Measurements from ENCODE around the gene PSD.
A peak's percentile ranks its signal among the peaks of the same experiment; 100 is the strongest.

The PSD gene

GRCh38 chr10:102410429-102411073, 8.0 kb downstream of the PSD start:
- peaks cover 71% of the 10 kb centered on the region for H3K27me3 ChIP-seq (ENCODE audit: control insufficient read depth, insufficient read depth, low read length, poor library complexity, severe bottlenecking)
- H3K36me3 ChIP-seq (ENCODE audit: control insufficient read depth, insufficient read depth, low read length) = no peaks in the 10 kb centered on the region
- H3K4me1 ChIP-seq (ENCODE audit: control insufficient read depth, insufficient read depth, low read length) = peaks cover 63% of the 10 kb centered on the region
- peak overlapping the region; percentile 31 for H3K4me3 ChIP-seq (ENCODE audit: insufficient read depth, low read depth, low read length)
- WGBS, 2 experiments = 6 to 8% methylated on average over 48 of the region's 48 CpGs
- H3K9me3 ChIP-seq (ENCODE audit: control insufficient read depth, low read length) = no peaks in the 10 kb centered on the region
- no peak overlapping the region for H3K27ac ChIP-seq (ENCODE audit: insufficient read depth, low read depth, low read length, poor library complexity, severe bottlenecking)

DNA sequence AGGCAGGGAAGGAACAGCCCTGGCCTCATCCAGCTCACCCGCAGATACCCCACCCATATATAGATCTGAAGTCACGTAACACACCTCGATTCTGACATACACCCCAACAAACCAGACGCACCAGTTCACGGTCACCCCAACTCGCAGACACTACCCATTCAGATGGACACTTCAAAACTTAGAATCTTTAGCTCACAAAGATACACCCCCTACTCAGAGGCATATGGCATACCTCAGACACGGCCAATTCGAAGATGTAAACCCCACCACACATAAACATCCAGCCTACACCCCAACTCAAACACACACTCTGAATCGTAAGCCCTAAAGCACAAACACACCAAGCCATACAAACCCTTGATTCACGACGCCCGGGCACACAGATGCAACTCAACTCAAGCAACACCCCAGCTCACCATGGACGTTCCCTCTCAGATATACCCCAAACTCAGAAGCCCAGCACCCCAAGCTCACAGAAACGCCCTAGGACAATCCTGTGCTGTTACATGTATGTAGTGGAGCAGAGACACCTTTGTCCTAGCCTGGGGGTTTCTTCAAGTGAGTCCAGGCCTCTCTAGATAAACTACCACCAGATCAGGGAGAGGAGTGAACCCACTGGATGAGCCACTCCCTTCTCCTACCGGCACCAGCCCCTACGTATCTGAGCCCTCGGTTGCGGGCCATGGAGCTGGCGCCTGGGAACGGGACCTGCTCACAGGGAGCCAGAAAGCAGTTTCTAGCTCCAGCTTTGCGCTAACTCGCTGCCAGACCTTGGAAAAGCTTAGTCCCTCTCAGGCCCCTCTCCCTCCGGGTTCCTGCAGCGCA, 8.8 kb downstream of the PSD start:
- peaks cover 71% of the 10 kb centered on the region for H3K27me3 ChIP-seq (ENCODE audit: control insufficient read depth, insufficient read depth, low read length, poor library complexity, severe bottlenecking)
- H3K9me3 ChIP-seq (ENCODE audit: control insufficient read depth, low read length) = no peaks in the 10 kb centered on the region
- H3K4me3 ChIP-seq (ENCODE audit: insufficient read depth, low read depth, low read length) = peak overlapping the region; percentile 31
- H3K4me1 ChIP-seq (ENCODE audit: control insufficient read depth, insufficient read depth, low read length) = peaks cover 56% of the 10 kb centered on the region
- no peak overlapping the region for H3K27ac ChIP-seq (ENCODE audit: insufficient read depth, low read depth, low read length, poor library complexity, severe bottlenecking)
- no peaks in the 10 kb centered on the region for H3K36me3 ChIP-seq (ENCODE audit: control insufficient read depth, insufficient read depth, low read length)
- 42 to 44% methylated on average over 24 of the region's 24 CpGs for WGBS, 2 experiments

- H3K27me3 ChIP-seq (ENCODE audit: control insufficient read depth, insufficient read depth, low read length, poor library complexity, severe bottlenecking) = peaks cover 71% of the 10 kb centered on the region
- H3K27ac ChIP-seq (ENCODE audit: insufficient read depth, low read depth, low read length, poor library complexity, severe bottlenecking) = no peak overlapping the region
- H3K4me3 ChIP-seq (ENCODE audit: insufficient read depth, low read depth, low read length) = peak overlapping the region; percentile 37
- WGBS, 2 experiments = 1% methylated on average over 103 of the region's 103 CpGs
- H3K9me3 ChIP-seq (ENCODE audit: control insufficient read depth, low read length) = no peaks in the 10 kb centered on the region
- no peaks in the 10 kb centered on the region for H3K36me3 ChIP-seq (ENCODE audit: control insufficient read depth, insufficient read depth, low read length)
- H3K4me1 ChIP-seq (ENCODE audit: control insufficient read depth, insufficient read depth, low read length) = peaks cover 48% of the 10 kb centered on the region
Observed at GRCh38 chr10:102408728-102409603, 9.6 kb downstream of the PSD start.

DNA sequence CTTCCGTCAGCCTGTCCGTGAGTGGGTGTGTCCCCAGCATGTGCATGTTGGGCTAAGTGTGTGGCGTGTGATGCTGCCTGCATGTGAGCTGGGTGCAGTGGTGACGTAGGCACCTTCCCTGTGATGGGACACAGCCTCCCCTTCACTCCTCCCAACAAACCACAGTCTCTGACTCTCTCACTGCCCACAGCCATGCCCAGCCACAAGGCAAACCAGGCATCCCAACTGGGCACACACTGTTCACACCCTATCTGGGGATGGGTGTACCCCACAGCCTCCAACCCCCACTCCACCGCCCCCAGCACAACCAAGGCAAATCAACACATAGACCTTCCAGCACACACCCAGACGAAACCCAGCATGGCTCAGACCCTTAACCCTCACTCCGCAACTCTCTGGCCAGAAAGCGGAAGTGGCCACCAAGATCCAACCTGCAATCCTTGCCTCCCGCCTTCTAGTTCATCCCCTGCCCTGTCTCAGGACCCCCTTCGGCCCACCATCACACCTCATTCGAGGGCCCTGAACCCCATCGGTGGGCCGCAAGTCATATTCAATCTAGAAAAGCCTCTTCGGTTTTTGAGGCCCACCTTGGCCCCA, 10.4 kb downstream of the PSD start:
- H3K27ac ChIP-seq (ENCODE audit: insufficient read depth, low read depth, low read length, poor library complexity, severe bottlenecking) = no peak overlapping the region
- peaks cover 71% of the 10 kb centered on the region for H3K27me3 ChIP-seq (ENCODE audit: control insufficient read depth, insufficient read depth, low read length, poor library complexity, severe bottlenecking)
- no peaks in the 10 kb centered on the region for H3K9me3 ChIP-seq (ENCODE audit: control insufficient read depth, low read length)
- H3K4me1 ChIP-seq (ENCODE audit: control insufficient read depth, insufficient read depth, low read length) = peaks cover 40% of the 10 kb centered on the region
- no peaks in the 10 kb centered on the region for H3K36me3 ChIP-seq (ENCODE audit: control insufficient read depth, insufficient read depth, low read length)
- 74 to 77% methylated on average over 14 of the region's 14 CpGs for WGBS, 2 experiments
- H3K4me3 ChIP-seq (ENCODE audit: insufficient read depth, low read depth, low read length) = peak overlapping the region; percentile 37

DNA sequence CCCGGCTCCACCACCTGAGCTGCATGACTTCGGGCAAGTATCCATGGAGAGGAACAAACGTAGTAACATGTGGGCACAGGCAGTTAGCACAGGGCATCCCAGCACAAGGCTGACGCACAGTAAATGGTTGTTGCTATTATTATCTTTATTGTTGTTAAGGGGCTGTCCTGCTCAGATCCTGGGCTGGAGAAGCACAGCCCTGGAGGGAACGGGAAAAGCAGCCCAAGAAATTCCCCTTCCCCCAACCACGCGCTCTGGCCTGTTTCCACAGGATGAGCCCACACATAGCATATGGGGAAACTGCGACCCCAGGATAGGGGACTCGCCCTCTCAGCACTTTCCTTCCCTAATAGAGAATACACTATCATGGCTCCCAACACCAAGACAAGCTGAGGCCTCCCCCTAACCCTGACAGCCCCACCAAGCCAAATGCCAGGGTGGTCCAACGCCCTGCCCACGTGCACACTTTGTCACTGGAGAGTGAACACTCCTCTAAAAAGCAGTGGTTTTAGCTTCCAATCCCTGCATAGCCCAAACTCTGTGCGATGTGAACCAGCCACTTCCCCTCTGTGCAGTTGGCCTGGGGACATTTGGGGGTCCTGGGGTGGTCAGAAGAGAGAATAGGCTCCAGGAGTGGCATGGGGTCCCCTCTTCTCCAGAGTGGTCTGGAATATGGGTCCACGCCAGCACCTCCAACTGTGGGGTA, 11.0 kb downstream of the PSD start:
- peaks cover 69% of the 10 kb centered on the region for H3K27me3 ChIP-seq (ENCODE audit: control insufficient read depth, insufficient read depth, low read length, poor library complexity, severe bottlenecking)
- no peaks in the 10 kb centered on the region for H3K9me3 ChIP-seq (ENCODE audit: control insufficient read depth, low read length)
- H3K4me1 ChIP-seq (ENCODE audit: control insufficient read depth, insufficient read depth, low read length) = peaks cover 34% of the 10 kb centered on the region
- H3K4me3 ChIP-seq (ENCODE audit: insufficient read depth, low read depth, low read length) = no peak overlapping the region
- 87 to 88% methylated on average over 13 of the region's 13 CpGs for WGBS, 2 experiments
- no peaks in the 10 kb centered on the region for H3K36me3 ChIP-seq (ENCODE audit: control insufficient read depth, insufficient read depth, low read length)
- H3K27ac ChIP-seq (ENCODE audit: insufficient read depth, low read depth, low read length, poor library complexity, severe bottlenecking) = no peak overlapping the region

GRCh38 chr10:102406815-102407214, 11.8 kb downstream of the PSD start:
- 85 to 100% methylated on average over 2 of the region's 2 CpGs for WGBS, 2 experiments
- H3K27ac ChIP-seq (ENCODE audit: insufficient read depth, low read depth, low read length, poor library complexity, severe bottlenecking) = no peak overlapping the region
- no peak overlapping the region for H3K4me3 ChIP-seq (ENCODE audit: insufficient read depth, low read depth, low read length)
- H3K27me3 ChIP-seq (ENCODE audit: control insufficient read depth, insufficient read depth, low read length, poor library complexity, severe bottlenecking) = peaks cover 61% of the 10 kb centered on the region
- no peaks in the 10 kb centered on the region for H3K9me3 ChIP-seq (ENCODE audit: control insufficient read depth, low read length)
- H3K4me1 ChIP-seq (ENCODE audit: control insufficient read depth, insufficient read depth, low read length) = peaks cover 26% of the 10 kb centered on the region
- no peaks in the 10 kb centered on the region for H3K36me3 ChIP-seq (ENCODE audit: control insufficient read depth, insufficient read depth, low read length)

- H3K27me3 ChIP-seq (ENCODE audit: control insufficient read depth, insufficient read depth, low read length, poor library complexity, severe bottlenecking) = peaks cover 49% of the 10 kb centered on the region
- H3K27ac ChIP-seq (ENCODE audit: insufficient read depth, low read depth, low read length, poor library complexity, severe bottlenecking) = no peak overlapping the region
- no peak overlapping the region for H3K4me3 ChIP-seq (ENCODE audit: insufficient read depth, low read depth, low read length)
- H3K4me1 ChIP-seq (ENCODE audit: control insufficient read depth, insufficient read depth, low read length) = peaks cover 14% of the 10 kb centered on the region
- H3K9me3 ChIP-seq (ENCODE audit: control insufficient read depth, low read length) = no peaks in the 10 kb centered on the region
- no peaks in the 10 kb centered on the region for H3K36me3 ChIP-seq (ENCODE audit: control insufficient read depth, insufficient read depth, low read length)
- WGBS, 2 experiments = 90 to 91% methylated on average over 6 of the region's 6 CpGs
Observed at GRCh38 chr10:102405632-102406031, 13.0 kb downstream of the PSD start.

- 94 to 95% methylated on average over 19 of the region's 19 CpGs for WGBS, 2 experiments
- H3K27me3 ChIP-seq (ENCODE audit: control insufficient read depth, insufficient read depth, low read length, poor library complexity, severe bottlenecking) = peaks cover 45% of the 10 kb centered on the region
- H3K4me1 ChIP-seq (ENCODE audit: control insufficient read depth, insufficient read depth, low read length) = peaks cover 10% of the 10 kb centered on the region
Observed at GRCh38 chr10:102405108-102405571, 13.4 kb downstream of the PSD start.

DNA sequence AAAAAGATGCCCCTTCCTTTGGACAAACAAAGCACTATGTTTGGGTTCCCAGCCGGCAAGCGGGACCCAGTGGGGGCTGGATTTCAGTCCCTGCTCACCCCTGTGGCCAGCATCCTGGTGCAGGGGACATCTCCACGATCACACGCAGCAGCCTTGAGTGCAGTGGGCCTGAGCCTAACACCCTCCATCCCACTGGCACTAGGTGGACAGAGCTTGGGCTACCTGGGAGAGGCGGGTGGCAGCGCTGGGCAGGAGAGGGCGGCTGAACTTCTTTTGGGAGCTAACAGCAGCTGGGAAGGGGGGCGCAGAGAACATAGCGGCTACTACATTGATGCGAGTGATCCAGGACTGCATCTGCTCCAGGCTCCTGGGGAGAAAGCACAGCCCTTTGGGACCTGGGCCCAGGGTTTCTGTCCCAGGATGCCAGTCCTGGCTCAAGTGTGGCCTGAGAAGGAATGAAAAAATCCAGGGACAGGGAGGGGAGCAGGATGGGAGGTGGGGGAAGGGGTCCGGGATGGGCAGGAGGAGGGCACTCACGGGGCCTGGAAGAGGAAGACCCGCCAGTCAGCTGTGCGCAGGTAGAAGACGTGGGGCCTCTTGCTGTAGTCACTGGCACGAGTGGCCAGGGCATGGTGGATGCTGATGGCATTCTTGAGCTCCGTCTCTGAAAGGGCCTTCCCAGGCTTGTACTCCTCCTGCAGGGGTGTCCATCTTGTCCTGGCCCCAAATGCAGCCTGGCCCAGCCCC, 14.1 kb downstream of the PSD start:
- 93 to 95% methylated on average over 17 of the region's 17 CpGs for WGBS, 2 experiments
- Histone ChIP-seq H3K9me3 (ENCODE audit: control insufficient read depth, low read length) (no peaks in the 10 kb centered on the region), H3K27ac (ENCODE audit: insufficient read depth, low read depth, low read length, poor library complexity, severe bottlenecking) (no peak overlapping the region), H3K36me3 (ENCODE audit: control insufficient read depth, insufficient read depth, low read length) (no peaks in the 10 kb centered on the region), H3K4me3 (ENCODE audit: insufficient read depth, low read depth, low read length) (no peak overlapping the region), H3K27me3 (ENCODE audit: control insufficient read depth, insufficient read depth, low read length, poor library complexity, severe bottlenecking) (peaks cover 38% of the 10 kb centered on the region), H3K4me1 (ENCODE audit: control insufficient read depth, insufficient read depth, low read length) (peaks cover 4% of the 10 kb centered on the region)

More at GRCh38 chr10:102405108-102405571, 13.4 kb downstream of the PSD start:
- Histone ChIP-seq H3K27ac (ENCODE audit: insufficient read depth, low read depth, low read length, poor library complexity, severe bottlenecking) (no peak overlapping the region), H3K9me3 (ENCODE audit: control insufficient read depth, low read length) (no peaks in the 10 kb centered on the region), H3K36me3 (ENCODE audit: control insufficient read depth, insufficient read depth, low read length) (no peaks in the 10 kb centered on the region), H3K4me3 (ENCODE audit: insufficient read depth, low read depth, low read length) (no peak overlapping the region)
